A673 (cell line): Measurements from ENCODE around the gene MRPS26.

ENCODE experiments used
- CTCF ChIP-seq: fragments of 300-800, 200-600 bp; sonication (generic); conservative IDR thresholded peaks from 2 replicates; pipeline ENCODE4 v1.5.1; 2017; ENCODE audit warnings: low read depth, mild to moderate bottlenecking, antibody characterized with exemption, low read length, moderate library complexity, mixed read lengths
- EZH2 ChIP-seq: fragments of 200-600 bp; sonication (generic); IDR thresholded peaks from 2 replicates; pipeline ENCODE4 v1.6.1; 2017; ENCODE audit warnings: borderline replicate concordance, low read depth, mild to moderate bottlenecking, mixed read lengths, antibody characterized with exemption, low read length; ENCODE audit not compliant: poor library complexity, severe bottlenecking

- TF ChIP-seq CTCF (no peak), EZH2 (no peak)
These were observed 44.7 kb downstream of the MRPS26 start for GRCh38 chr20:3090565-3090964.
